ENCODE data around the gene NFKBIL1. TPM values are rescaled to one million over a fixed set of nuclear protein-coding genes. Genes with fewer than 3 reads are reported as not detected.

Gene NFKBIL1
- total and polyA plus RNA-seq, 10 of the 15 experiments (the other 5 are each of a cell fraction or from before 2014, with no cell fraction given) = 0.19 to 15.1 (median 7.0) TPM

DNA sequence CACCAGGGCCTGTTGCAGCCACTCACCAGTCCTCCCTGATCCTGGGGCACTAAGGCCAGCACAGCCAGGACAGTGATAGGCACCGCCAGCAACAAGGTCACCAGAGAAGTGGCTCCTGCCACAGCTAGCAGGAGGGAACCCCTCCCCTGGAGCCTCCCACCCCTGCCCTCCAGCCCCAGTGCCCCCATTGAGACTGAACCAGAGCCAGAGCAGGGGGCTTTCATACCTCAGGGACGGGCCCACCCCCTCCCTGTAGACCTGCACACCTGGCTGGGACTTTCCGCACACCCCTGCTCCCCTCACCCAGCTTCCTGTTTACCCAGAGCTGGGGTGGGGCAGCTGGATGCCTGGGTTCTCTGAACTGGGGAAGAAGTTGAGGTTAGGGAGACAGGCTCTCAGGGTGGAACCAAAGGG is 34.8 kb downstream of the NFKBIL1 start, which contains the start of gene LTB:
Gene LTB, minus strand, starts transcription at position 195 of the 414 bp plus-strand sequence. Its CDS starts 7 bp downstream, at position 188.
- ATAC-seq (peak; percentile 5), FAIRE-seq (no peak), DNase-seq (ENCODE audit: low read depth, low spot score) (no peak)
- Histone ChIP-seq H3K4me3 (peak within 1 kb of the TSS; percentile 93), H3K9me3 (replicated peaks; ENCODE audit: control insufficient read depth, insufficient read depth, low read length) (no peaks in the 10 kb centered on the region), H3K9ac (ENCODE audit: control insufficient read depth, insufficient read depth, low read length) (peak within 1 kb of the TSS; percentile 90), H3K36me3 (ENCODE audit: control insufficient read depth in 2 of 2, insufficient read depth in 2 of 2, low read length in 1 of 2) (peaks cover 0 to 4% of the 10 kb centered on the region in 2 experiments; a peak in 2 of 4 replicates), H3K27ac (ENCODE audit: control insufficient read depth, insufficient read depth) (peak within 1 kb of the TSS; percentile 91), H3K4me1 (ENCODE audit: control insufficient read depth, insufficient read depth, low read length) (peaks cover 51% of the 10 kb centered on the region), H3K4me2 (ENCODE audit: control insufficient read depth, insufficient read depth) (peak within 1 kb of the TSS; percentile 95), H3K79me2 (ENCODE audit: control insufficient read depth, insufficient read depth, low read length) (peaks cover 52% of the 10 kb centered on the region), H2AFZ (ENCODE audit: control insufficient read depth, low read depth, low read length) (peak within 1 kb of the TSS; percentile 76), H4K20me1 (ENCODE audit: control insufficient read depth, insufficient read depth) (no peaks in the 10 kb centered on the region), H3K27me3 (replicated peaks in 1 of 2; ENCODE audit: control insufficient read depth in 2 of 2, insufficient read depth in 2 of 2, low read length in 1 of 2) (no peaks in the 10 kb centered on the region)
- in situ Hi-C loops (cut with MboI) (no loop called here), intact Hi-C loops (cut with micrococcal nuclease; ENCODE audit: unreplicated experiment) (no loop called here)
- no TSS peak for BruUV-seq (replicated peaks)
- 25% methylated on average over 3 of the region's 3 CpGs for WGBS (ENCODE audit: insufficient coverage, insufficient replicate concordance, low lambda C conversion rate, missing lambda C conversion rate)
- ChIA-PET POLR2A (interaction anchor here (0.8 to 17.1 kb wide), 10 partner anchors 8 to 157 kb away, joined by 3 to 282 read pairs (median 7); partner anchors contain the start of genes ABHD16A, ATP6V1G2, GPANK1 and LTA), SMC1A (ENCODE audit: uncharacterized antibody, unreplicated experiment) (interaction anchor here (1.4 to 45.5 kb wide), 4 partner anchors 7 to 248 kb away, joined by 3 to 1989 read pairs (median 290); partner anchors contain the start of genes ATP6V1G2, DDX39B, LTA and NCR3), CTCF (interaction anchor here (0.8 to 31.0 kb wide), 7 partner anchors 9 to 379 kb away, joined by 3 to 2098 read pairs (median 8); partner anchors contain the start of genes ATP6V1G2, DDX39B, LST1 and LTA), RAD21 (ENCODE audit: unreplicated experiment) (interaction anchor here (0.6 to 17.5 kb wide), 8 partner anchors 8 to 376 kb away, joined by 3 to 620 read pairs (median 6); partner anchors contain the start of genes AIF1, ATP6V1G2, DDX39B and LTA)
- TF ChIP-seq, protein P1, sequence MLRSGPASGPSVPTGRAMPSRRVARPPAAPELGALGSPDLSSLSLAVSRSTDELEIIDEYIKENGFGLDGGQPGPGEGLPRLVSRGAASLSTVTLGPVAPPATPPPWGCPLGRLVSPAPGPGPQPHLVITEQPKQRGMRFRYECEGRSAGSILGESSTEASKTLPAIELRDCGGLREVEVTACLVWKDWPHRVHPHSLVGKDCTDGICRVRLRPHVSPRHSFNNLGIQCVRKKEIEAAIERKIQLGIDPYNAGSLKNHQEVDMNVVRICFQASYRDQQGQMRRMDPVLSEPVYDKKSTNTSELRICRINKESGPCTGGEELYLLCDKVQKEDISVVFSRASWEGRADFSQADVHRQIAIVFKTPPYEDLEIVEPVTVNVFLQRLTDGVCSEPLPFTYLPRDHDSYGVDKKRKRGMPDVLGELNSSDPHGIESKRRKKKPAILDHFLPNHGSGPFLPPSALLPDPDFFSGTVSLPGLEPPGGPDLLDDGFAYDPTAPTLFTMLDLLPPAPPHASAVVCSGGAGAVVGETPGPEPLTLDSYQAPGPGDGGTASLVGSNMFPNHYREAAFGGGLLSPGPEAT (IDR thresholded peaks at IDR 0.05; ENCODE audit: low read depth) = peak; percentile 68; the same call in 1 of the 2 replicates
- TF ChIP-seq BMI1 (IDR thresholded peaks at IDR 0.05; ENCODE audit: borderline replicate concordance) = no peak
- no peak for TF ChIP-seq ZNF384 (IDR thresholded peaks at IDR 0.05; ENCODE audit: borderline replicate concordance, low read depth, low read length)
- TF ChIP-seq POLR2AphosphoS5 (IDR thresholded peaks at IDR 0.05; ENCODE audit: low read length) = peak; percentile 45; the same call in 1 of the 2 replicates
- TF ChIP-seq IKZF1 (conservative IDR thresholded peaks at IDR 0.05) = peak; percentile 32; the same call in 1 of the 2 replicates
- peak; percentile 75; the same call in 1 of the 2 replicates for TF ChIP-seq TCF3 (IDR thresholded peaks at IDR 0.05; ENCODE audit: borderline replicate concordance, insufficient read depth, low read depth, low read length)
- TF ChIP-seq IKZF2 (IDR thresholded peaks at IDR 0.05) = 0 out of 4 replicates have a peak, but pooled peaks of 1 of the 2 experiments have one; percentile 23
- 0 out of 2 replicates have a peak, but pooled peaks have one; percentile 4 for TF ChIP-seq HDGF (IDR thresholded peaks at IDR 0.05)
- TF ChIP-seq TAF1 (IDR thresholded peaks at IDR 0.05; ENCODE audit: borderline replicate concordance, low read depth, low read length) = peak; percentile 28; the same call in 1 of the 2 replicates
- TF ChIP-seq FOXM1 (IDR thresholded peaks at IDR 0.05; ENCODE audit: low read depth, low read length) = no peak
- TF ChIP-seq POLR2A (IDR thresholded peaks at IDR 0.05; ENCODE audit: low read depth, low read length) = peak; percentile 80
- TF ChIP-seq PAX8 (IDR thresholded peaks at IDR 0.05) = no peak
- no peak for TF ChIP-seq KLF5 (IDR thresholded peaks at IDR 0.05; ENCODE audit: partially characterized antibody)
- no peak for TF ChIP-seq ASH2L (IDR thresholded peaks at IDR 0.05; ENCODE audit: borderline replicate concordance, low read depth)
- no peak for TF ChIP-seq SREBF1 (IDR thresholded peaks at IDR 0.05; ENCODE audit: low read length)
- TF ChIP-seq YY1 (IDR thresholded peaks at IDR 0.05; ENCODE audit: low read depth, low read length) = 0 out of 2 replicates have a peak, but pooled peaks have one; percentile 16
- TF ChIP-seq, protein P2, sequence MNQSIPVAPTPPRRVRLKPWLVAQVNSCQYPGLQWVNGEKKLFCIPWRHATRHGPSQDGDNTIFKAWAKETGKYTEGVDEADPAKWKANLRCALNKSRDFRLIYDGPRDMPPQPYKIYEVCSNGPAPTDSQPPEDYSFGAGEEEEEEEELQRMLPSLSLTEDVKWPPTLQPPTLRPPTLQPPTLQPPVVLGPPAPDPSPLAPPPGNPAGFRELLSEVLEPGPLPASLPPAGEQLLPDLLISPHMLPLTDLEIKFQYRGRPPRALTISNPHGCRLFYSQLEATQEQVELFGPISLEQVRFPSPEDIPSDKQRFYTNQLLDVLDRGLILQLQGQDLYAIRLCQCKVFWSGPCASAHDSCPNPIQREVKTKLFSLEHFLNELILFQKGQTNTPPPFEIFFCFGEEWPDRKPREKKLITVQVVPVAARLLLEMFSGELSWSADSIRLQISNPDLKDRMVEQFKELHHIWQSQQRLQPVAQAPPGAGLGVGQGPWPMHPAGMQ (IDR thresholded peaks at IDR 0.05; ENCODE audit: borderline replicate concordance) = no peak
- peak; percentile 80 for TF ChIP-seq TCF12 (IDR thresholded peaks at IDR 0.05; ENCODE audit: low read depth, low read length)
- no peak for TF ChIP-seq ZNF217 (IDR thresholded peaks at IDR 0.05)
